GM19372 (cell line): ENCODE measurements around the gene DNAJC1.

Experiments
- ATAC-seq: cut with Tn5 transposase; IDR thresholded peaks from one replicate; pipeline ENCODE4 v1.9.1; 2021; ENCODE audit warnings: mild to moderate bottlenecking, low read depth, moderate library complexity; ENCODE audit not compliant: unreplicated experiment

Gene DNAJC1

DNA sequence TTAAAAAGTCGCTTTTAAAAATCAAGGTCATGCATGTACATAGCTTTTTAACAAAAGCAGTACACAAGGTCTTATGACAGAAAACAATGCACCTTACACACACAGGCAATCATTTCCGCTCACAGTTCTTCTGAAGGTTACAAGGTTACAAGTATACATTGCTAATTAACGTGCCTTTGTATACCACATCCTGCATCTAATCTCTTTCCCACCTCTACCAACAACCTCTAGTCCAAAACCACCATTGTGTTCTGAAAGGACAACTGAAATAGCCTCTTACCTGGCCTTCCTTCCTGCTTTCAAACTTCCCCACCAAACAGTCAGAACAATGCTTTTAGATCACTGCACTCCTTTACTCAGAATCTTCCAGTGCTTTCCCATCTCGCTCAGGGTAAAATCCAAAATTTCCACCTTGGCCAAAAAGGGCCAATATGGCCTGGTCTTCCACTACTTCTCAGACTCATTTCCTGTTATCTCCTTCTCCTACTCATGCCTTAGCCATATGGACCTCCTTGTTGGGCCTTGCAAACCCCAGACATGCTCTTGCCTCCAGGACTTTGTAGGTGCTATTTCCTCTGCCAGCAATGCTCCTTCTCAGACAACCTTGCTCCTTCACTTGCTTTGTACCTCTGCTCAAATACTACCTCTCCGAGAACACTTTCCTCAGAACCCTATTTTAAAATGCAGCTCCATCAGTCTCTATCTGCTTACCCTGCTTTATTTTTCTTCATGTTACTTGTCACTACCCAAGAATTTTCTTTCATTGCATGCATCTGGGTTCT lies 205.4 kb downstream of the DNAJC1 start:
- ATAC-seq, result no peak

GRCh38 chr10:21797533-21797932 lies 206.0 kb downstream of the DNAJC1 start:
- ATAC-seq, result no peak

DNA sequence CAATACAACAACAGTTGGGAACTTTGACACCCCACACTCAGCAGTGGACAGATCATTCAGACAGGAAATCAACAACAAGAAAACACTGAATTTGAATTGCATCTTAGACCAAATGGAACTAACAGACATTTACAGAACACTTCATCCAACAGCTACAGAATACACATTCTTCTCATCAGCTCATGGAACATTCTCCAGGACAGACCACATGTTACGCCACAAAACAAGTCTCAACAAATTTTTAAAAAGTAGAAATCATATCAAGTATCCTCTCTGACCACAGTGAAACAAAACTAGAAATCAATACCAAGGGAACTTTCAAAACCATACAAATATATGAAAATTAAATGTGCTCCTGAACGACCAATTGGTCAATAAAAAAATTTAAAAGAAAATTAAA lies 212.3 kb downstream of the DNAJC1 start:
- no peak for ATAC-seq

DNA sequence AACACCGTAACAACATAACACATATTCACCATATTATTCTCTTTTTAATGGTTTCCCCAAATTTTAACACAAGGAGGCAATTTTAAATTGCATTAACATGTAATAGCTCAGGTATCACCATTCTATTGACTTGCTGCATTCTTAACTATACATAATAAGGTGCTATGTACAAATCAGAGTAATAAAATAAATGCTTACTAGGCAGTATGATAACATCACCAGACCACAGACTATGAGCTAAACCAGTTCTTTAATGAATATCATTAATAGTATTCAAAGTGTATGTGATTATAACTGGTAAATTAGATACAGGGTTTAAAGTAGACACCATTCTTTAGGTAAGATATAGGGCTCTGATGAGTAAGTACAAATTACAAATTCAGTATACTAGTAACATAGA lies 226.6 kb downstream of the DNAJC1 start:
- ATAC-seq, result no peak

DNA sequence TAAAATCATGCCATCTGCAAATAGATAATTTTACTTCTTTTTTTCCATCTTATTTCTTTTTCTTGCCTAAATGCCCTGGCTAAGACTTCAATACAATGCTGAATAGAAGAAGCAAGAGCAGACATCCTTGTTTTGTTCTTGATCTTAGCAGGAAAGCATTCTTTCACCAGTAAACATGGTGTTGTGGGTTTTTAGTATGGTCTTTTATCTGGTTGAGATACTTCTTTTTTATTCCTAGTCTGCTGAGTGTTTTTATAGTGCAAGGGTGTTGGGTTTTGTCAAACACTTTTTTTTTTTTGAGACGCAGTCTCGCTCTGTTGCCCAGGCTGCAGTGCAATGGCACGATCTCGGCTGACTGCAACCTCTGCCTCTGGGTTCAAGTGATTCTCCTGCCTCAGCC lies 232.3 kb downstream of the DNAJC1 start:
- ATAC-seq, result no peak

DNA sequence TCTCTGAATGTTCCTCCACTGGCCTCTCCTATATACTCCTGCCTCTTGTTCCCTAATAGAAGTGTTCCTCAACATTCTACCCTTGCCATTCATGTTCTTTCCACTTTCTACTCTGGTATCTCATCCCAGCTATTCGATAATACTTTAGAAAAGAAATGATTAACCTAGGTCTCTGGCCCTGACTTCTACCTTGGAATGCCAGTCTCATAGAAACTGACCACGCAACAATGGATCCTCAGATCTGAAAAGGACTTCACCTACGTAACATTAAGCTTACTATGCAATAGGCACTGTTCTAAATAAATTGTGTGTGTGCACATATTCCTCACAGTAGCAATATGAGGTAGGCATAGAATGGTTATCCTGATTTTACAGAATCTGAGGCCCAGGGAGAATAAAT lies 234.5 kb downstream of the DNAJC1 start:
- no peak for ATAC-seq

- ATAC-seq, result no peak
These were observed 238.9 kb downstream of the DNAJC1 start for GRCh38 chr10:21764466-21765189.

GRCh38 chr10:21760332-21760731 lies 243.2 kb downstream of the DNAJC1 start:
- ATAC-seq, result no peak

DNA sequence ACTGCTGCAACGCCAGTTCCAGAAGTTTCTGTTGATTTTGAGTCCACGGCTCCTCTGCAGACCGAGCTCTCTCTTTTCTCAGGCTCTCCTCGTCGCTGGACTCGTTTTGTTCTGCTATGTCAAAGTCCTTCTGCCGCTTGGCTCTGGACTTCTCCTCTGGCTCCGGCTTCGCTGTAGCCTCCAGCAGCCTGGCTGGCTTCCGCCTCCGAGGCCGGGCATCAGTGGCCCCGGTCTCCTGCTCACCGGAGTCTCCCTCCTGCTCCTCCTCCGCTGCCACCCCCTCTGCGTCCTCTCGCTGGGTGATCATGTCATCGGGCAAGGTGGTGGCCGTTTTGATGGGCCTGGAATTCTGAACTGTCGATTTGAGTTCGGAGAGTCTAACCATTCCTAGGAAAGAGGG lies 244.3 kb downstream of the DNAJC1 start:
- ATAC-seq, result no peak

- ATAC-seq, result no peak
These were observed 244.8 kb downstream of the DNAJC1 start for GRCh38 chr10:21758696-21759095.

DNA sequence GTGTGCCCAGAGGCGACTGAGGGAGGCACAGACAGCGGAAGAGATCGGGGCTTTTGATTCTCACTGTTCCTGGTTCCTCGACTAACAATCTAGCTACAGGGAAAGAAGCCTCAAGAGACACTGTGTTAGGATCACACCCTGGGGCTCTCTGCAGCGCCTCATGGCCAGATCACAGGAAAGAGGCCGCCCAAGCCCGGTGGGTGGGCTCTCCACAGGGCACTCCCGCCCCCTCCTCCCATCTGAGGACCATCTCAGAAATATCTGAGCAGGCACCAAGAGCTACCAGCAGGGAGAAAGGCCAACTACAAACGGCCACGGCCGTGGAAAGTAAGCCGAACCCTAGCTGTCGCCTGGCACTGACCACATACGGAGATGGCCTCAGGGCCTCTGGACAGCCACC lies 245.3 kb downstream of the DNAJC1 start:
- no peak for ATAC-seq

DNA sequence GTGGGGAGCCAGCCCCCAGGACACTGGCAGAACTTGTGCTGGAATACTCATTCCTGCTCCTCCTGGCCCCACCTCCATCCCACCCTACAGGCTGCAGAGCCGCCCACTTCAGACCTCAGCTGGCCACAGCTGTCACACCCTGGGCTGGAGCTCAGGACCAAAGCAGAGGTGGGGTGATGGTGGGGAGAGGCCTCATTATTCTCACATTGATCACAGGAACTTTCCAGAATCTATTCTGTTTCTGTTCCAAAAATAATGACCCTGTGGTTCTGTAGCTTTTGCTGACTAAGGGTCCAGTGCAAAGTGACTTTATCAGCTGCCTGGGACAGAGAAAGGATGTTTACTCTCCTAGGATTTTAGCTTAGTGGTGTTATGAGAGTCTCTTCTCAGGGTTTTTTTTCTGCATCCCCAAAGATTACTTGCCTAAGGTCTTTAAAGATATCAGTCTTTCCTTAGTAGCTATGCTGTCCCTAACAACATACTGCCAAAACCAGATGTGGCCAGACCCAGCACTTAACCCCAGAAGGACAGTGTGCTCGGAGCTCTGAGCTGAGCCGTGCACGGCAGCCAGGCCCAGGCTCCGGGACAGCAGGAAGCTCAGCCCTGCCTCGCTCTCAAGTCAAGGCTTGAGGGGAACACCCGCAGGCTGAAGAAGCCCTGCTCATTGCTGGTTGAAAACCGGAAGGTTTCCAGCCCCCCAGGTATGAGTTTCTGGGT lies 246.2 kb downstream of the DNAJC1 start:
- ATAC-seq, result no peak

GRCh38 chr10:21756707-21757106 lies 246.8 kb downstream of the DNAJC1 start:
- no peak for ATAC-seq

DNA sequence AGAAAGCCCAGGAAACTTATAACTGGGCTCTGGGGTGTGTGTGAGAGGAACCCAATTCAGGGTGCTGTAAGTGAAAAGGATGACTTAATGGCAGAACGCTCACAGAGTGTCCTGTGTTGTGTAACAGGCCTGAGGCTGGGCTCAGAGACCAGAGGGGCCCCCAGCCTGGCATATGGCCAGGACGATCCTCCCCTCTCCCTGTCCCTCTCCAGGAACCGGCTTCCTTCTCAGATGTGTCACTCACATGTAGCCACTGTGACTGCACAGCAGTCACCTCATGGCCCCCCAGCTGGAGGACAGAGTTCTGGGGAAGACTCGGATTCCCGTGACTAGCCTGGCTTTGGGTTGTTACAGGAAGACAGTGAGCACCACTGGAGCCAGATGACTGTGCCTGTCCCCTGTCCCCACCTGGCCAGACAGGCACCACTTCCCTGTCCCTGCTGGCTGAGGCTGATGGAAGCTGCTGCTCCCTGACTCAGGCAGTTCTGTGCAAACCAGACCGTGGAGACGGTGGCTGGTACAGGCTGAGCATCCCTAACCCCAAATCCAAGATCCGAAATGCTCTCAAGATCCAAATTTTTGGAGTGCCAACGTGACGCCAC lies 249.0 kb downstream of the DNAJC1 start:
- ATAC-seq, result no peak

DNA sequence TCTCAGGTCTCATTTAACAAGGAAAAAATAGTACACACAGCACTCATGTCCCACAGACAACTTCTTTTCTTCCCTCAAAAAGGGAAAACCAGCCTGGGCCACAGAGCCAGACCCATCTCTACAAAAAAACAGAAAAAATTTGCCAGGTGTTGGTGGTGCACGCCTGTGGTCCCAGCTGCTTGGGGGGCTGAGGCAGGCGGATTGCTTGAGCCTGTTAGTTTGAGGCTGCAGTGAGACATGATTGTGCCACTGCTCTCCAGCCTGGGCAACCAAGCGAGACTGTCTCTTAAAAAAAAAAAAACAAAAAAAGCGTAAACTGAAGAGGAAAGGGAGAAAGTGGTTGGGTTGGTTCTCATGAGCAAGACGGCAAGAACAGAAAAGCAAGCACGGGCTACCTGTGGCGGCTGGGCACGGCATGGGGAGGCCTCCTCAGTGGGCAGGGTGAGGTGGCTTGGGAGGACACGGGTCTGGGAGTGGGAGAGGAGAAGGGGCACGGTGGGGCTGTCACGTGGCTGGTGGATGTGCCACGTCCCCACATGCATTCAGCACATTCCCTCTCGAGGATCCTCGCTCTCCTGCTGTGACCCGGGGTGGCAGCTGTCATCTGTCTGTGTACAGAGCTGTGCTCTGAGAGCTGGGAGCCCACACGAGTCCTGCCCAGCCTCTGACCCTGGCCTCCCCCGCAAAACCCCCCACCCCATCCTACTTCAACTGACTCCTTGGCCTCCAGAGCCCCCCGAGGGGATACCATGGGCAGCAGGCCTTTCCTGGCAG lies 249.8 kb downstream of the DNAJC1 start:
- no peak for ATAC-seq

- no peak for ATAC-seq
These were observed 251.9 kb downstream of the DNAJC1 start for GRCh38 chr10:21751341-21752310.

DNA sequence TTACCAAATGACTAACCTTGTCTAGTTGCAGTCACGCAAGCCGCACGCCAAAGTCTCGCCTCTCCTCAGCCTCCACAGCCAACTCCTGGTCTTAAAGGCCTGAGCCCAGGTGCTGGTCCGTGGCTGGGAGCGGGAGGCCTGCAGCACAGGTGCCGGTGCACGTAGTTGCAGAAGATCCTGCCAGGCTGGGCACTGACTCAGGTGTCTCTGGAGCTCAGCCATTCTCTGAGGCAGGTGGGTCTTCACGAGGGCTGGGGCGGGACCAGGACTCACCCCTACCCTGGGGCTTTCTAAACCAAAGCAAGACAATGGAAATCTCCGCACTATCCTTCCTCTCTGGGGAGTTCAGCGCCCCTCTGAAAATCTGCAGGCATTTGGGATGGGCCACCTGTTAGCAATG lies 253.1 kb downstream of the DNAJC1 start:
- ATAC-seq, result no peak

GRCh38 chr10:21749788-21750187 lies 253.7 kb downstream of the DNAJC1 start:
- no peak for ATAC-seq

GRCh38 chr10:21747809-21748208 lies 255.7 kb downstream of the DNAJC1 start:
- no peak for ATAC-seq
